Measurements from ENCODE around the gene GNB1L.

The GNB1L gene

DNA sequence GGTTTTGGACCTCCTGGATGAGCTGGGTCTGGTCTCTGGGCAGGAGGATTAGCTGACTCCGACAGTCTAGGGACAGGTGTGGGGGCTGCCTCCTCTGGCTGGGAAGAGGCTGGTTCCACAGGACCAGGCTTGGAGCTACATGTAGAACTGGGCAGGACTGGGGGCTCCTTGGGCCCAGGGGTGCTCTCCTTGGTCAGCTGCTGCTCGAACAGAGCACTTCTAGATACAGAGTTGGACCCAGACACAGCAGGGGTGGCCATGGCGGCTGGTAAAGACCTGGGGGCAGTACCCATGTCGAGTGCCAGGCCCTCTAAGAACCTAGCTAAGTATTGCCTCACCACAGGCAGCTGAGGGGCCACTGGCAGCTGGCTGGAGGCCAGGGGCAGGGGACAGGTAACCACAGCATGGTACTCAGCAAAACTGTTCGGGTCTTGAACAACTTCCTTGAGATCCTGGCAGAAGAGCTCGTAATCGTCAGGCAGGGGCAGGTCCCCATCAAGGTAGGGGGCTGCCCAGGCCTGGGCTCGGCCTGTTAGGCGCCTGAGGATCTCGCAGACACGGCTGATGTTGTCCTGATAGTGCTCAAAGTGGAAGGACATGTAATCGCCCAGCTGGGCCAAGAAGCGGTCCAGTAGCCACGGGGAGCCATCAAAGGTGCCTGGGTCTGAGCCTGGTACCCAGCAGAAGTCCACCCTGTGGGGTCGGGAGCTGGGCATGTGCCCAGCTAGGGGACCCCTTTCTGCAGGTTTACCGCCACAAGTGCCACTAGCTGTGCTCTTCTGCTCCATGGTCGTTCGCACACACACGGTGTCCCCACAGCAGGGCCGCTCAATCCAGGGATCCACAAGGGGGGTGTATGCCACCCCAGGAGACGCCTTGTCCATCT lies 3.1 kb downstream of the GNB1L start:
- Mint-ChIP-seq H3K36me3 (ENCODE audit: low read depth) (peaks cover 84% of the 10 kb centered on the region), H3K27me3 (no peaks in the 10 kb centered on the region), H3K27ac (peak overlapping the region; percentile 69), H3K4me1 (ENCODE audit: low read depth) (peaks cover 58% of the 10 kb centered on the region), H3K4me3 (peak overlapping the region; percentile 97), H3K9me3 (no peaks in the 10 kb centered on the region)
- DNase-seq, result no peak

DNA sequence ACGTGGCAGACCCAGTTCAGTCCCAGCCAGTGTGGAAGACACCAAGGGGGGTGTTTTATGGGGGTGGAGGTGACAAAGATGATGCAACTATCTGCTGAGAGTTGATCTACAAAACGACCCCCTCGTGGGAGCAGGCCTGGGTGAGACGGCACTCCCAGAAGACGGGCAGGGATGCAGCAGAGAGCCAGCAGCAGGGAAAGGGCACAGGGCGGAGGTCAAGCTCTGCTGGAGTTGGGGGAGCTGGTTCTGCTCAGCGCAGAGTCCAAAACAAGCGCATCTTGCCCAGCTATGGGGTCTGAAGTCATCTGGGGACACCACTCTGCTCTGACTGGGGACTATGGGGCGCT lies 3.9 kb downstream of the GNB1L start:
- Mint-ChIP-seq H3K36me3 (ENCODE audit: low read depth) (peaks cover 85% of the 10 kb centered on the region), H3K27ac (peak overlapping the region; percentile 69), H3K27me3 (no peaks in the 10 kb centered on the region)

DNA sequence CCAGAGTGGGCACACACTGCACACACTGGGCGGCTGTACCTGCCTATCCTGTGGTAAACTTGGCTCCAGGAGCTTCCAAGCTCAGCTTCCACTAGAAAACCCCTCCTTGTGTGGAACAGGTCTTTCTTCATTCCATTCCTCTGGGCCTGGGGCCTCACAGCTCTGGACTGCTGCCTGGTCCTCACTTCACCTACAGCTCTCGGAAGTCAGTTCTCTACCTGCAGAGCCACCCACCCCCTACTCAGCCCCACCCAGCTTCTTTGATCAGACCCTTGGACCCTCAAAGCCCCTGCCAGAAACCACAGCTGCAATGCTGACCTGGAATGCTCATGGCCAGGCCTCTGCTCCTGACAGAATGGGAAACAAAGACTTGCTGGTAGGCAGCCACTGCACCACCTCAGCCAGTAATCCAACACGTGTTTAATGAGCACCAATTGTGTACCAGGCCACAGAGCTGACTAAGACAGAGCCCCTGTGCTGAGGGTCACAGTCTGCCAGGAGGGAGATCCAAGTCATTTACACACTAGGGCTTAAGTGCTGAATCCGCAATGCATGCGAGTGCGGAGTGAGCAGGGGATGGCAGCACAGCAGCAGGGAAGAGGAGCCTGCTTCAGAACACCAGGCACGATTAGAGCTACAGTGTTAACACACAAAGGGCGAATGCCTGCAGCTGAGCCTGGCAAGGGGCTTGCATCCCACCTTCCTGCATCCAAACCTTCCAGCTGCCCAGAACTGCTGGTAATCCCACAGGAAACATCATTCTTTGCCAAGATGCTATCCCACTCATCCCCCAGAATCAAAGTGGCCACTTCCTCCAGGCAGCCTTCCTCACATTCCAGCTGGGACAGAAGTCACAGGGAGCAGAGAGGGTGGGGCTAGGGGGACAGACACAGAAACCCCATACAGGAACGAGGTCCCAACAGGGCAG lies 4.6 kb downstream of the GNB1L start:
- Mint-ChIP-seq H3K4me1 (ENCODE audit: low read depth) (peaks cover 56% of the 10 kb centered on the region), H3K4me3 (no peak overlapping the region), H3K36me3 (ENCODE audit: low read depth) (peaks cover 79% of the 10 kb centered on the region), H3K27me3 (no peaks in the 10 kb centered on the region), H3K27ac (peak overlapping the region; percentile 69), H3K9me3 (no peaks in the 10 kb centered on the region)
- DNase-seq, result no peak

More for the DNA sequence above, 3.9 kb downstream of the GNB1L start:
- no peaks in the 10 kb centered on the region for H3K9me3 Mint-ChIP-seq
- peaks cover 53% of the 10 kb centered on the region for H3K4me1 Mint-ChIP-seq (ENCODE audit: low read depth)
- no peak for DNase-seq
- no peak overlapping the region for H3K4me3 Mint-ChIP-seq

DNA sequence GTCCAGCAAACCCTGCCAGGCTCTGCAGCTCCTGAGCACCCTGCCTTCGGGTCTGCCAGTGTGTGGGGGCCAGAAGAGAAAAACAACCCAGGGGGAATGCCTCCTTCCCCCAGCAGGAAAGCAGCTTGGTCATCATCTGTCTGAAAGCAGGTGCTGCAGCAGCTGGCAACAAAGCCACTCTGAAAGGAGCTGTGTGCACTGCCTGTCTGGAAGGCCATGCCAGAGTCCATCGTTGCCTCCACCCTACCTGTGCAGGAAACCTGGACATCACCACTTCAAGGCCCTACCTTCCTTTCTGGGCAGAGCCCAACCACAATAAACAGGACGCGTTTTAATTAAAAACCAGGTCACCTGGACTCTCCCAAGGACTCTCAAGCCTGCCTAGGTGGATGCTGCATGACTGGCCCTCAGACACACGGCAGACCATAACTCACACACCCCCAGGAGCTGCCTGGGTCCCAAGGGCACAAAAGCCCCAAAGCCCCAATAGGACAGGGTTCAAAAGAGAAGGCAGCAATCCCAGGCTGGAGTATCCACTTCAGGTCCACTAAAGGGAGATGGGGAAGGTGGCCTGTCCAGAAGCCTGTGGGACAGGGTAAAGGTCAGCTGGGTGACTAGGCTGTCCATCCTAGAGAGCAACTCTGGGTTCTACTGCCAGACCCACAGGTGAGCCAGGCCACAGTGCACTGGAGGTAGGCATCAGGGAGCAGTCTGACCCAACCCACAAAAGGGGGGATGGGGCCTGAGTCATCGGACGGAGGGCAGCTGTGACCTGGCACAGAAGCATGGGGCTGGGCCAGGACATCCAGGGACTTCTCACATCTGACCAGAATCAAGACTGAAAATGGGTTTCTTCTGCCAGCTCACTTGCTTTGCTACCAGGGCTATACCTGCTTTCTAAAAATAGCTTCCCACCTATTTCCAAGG lies 6.1 kb downstream of the GNB1L start:
- H3K36me3 Mint-ChIP-seq (ENCODE audit: low read depth), result peaks cover 72% of the 10 kb centered on the region
- DNase-seq, result no peak
- no peak overlapping the region for H3K4me3 Mint-ChIP-seq
- H3K4me1 Mint-ChIP-seq (ENCODE audit: low read depth), result peaks cover 60% of the 10 kb centered on the region
- H3K9me3 Mint-ChIP-seq, result no peaks in the 10 kb centered on the region
- H3K27ac Mint-ChIP-seq, result peak overlapping the region; percentile 44
- H3K27me3 Mint-ChIP-seq, result no peaks in the 10 kb centered on the region

- H3K9me3 Mint-ChIP-seq, result no peaks in the 10 kb centered on the region
- no peak overlapping the region for H3K27ac Mint-ChIP-seq
- peaks cover 48% of the 10 kb centered on the region for H3K4me1 Mint-ChIP-seq (ENCODE audit: low read depth)
- H3K36me3 Mint-ChIP-seq (ENCODE audit: low read depth), result peaks cover 59% of the 10 kb centered on the region
- DNase-seq, result no peak
- H3K4me3 Mint-ChIP-seq, result no peak overlapping the region
- H3K27me3 Mint-ChIP-seq, result no peaks in the 10 kb centered on the region
Observed at GRCh38 chr22:19847345-19847632, 7.4 kb downstream of the GNB1L start.

DNA sequence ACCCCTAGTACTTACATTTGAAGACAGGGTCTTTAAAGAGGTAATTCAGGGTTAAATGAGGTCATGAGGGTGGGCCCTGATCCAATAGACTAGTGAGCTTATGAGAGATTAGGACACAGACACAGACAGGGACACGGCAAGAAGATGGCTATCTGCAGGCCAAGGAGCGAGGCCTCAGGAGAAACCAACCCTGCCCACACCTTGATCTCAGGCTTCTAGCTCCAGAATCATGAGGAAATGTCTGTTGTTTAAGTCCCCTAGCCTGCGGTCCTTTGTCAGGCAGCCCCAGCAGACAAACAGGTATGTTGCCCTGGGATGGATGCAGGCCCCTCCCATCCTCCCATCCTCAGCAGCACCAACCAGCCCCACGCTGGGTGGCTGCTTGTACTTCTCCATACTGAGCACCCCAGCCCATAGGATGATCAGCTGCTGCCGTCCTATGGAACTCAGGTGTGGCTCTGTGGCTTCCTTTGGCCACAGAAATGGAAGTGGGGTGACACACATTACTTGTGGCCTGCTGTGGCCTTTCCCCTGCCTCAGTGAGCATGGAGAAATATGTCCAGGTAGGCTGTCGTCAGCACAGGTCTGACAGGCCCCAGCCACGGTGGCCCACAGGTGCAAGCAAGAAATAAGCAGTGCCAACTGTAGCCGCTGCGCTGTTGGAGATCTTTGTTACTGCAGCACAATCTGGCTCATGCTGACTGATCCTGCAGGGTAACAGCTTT lies 7.9 kb downstream of the GNB1L start:
- DNase-seq, result no peak
- H3K4me3 Mint-ChIP-seq, result no peak overlapping the region
- H3K27me3 Mint-ChIP-seq, result no peaks in the 10 kb centered on the region
- H3K27ac Mint-ChIP-seq, result no peak overlapping the region
- H3K9me3 Mint-ChIP-seq, result no peaks in the 10 kb centered on the region
- peaks cover 44% of the 10 kb centered on the region for H3K4me1 Mint-ChIP-seq (ENCODE audit: low read depth)
- peaks cover 54% of the 10 kb centered on the region for H3K36me3 Mint-ChIP-seq (ENCODE audit: low read depth)

GRCh38 chr22:19845054-19845722 lies 9.5 kb downstream of the GNB1L start:
- Mint-ChIP-seq H3K27me3 (no peaks in the 10 kb centered on the region), H3K4me3 (no peak overlapping the region), H3K4me1 (ENCODE audit: low read depth) (peaks cover 32% of the 10 kb centered on the region), H3K36me3 (ENCODE audit: low read depth) (peaks cover 39% of the 10 kb centered on the region), H3K27ac (no peak overlapping the region), H3K9me3 (no peaks in the 10 kb centered on the region)
- no peak for DNase-seq

- Mint-ChIP-seq H3K9me3 (no peaks in the 10 kb centered on the region), H3K27me3 (no peaks in the 10 kb centered on the region), H3K36me3 (ENCODE audit: low read depth) (peaks cover 35% of the 10 kb centered on the region), H3K4me1 (ENCODE audit: low read depth) (peaks cover 25% of the 10 kb centered on the region), H3K4me3 (no peak overlapping the region), H3K27ac (peak overlapping the region; percentile 71)
- DNase-seq, result peak; percentile 35
Observed at GRCh38 chr22:19844377-19845053, 10.2 kb downstream of the GNB1L start.

DNA sequence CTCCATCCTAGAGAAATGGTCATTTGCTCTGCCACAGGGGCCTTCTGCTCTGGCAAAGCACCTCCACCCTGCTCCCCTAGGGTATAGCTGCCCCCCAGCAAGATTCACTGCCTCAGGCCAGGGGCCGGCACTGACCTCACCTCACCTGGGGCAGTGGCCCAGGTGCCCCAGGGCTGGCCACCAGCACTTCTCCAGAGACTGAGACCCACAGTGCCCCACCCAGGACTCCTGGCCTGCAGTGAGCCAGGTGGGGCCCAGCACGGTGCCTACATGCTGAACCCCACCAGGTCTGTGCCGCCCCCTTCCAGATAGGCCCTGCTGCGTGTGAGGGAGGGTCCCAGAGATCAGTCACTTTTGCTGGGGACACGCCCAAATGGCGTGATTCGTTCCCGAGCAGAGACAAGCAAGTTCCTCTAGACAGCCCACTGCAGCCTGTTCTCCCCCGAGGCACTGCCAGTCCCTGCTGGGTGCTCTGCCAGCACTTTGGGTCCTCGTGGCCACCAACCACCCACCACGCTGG lies 10.8 kb downstream of the GNB1L start:
- no peaks in the 10 kb centered on the region for H3K27me3 Mint-ChIP-seq
- no peak overlapping the region for H3K4me3 Mint-ChIP-seq
- peaks cover 32% of the 10 kb centered on the region for H3K36me3 Mint-ChIP-seq (ENCODE audit: low read depth)
- peaks cover 22% of the 10 kb centered on the region for H3K4me1 Mint-ChIP-seq (ENCODE audit: low read depth)
- no peak overlapping the region for H3K27ac Mint-ChIP-seq
- peak; percentile 30 for DNase-seq
- no peaks in the 10 kb centered on the region for H3K9me3 Mint-ChIP-seq

- Mint-ChIP-seq H3K4me1 (ENCODE audit: low read depth) (peaks cover 18% of the 10 kb centered on the region), H3K4me3 (no peak overlapping the region), H3K27me3 (no peaks in the 10 kb centered on the region), H3K27ac (no peak overlapping the region), H3K36me3 (ENCODE audit: low read depth) (peaks cover 27% of the 10 kb centered on the region), H3K9me3 (no peaks in the 10 kb centered on the region)
- DNase-seq, result no peak
Observed at GRCh38 chr22:19843107-19843856, 11.4 kb downstream of the GNB1L start.

GRCh38 chr22:19842393-19843106 lies 12.1 kb downstream of the GNB1L start:
- Mint-ChIP-seq H3K4me3 (no peak overlapping the region), H3K4me1 (ENCODE audit: low read depth) (peaks cover 19% of the 10 kb centered on the region)

More at GRCh38 chr22:19842393-19843106, 12.1 kb downstream of the GNB1L start:
- no peak for DNase-seq
- no peak overlapping the region for H3K27ac Mint-ChIP-seq
- H3K36me3 Mint-ChIP-seq (ENCODE audit: low read depth), result peaks cover 23% of the 10 kb centered on the region
- no peaks in the 10 kb centered on the region for H3K9me3 Mint-ChIP-seq
- no peaks in the 10 kb centered on the region for H3K27me3 Mint-ChIP-seq

Data from activated T-cell treated with anti-CD3 and anti-CD28 coated beads, Interleukin-2, amount 50 U/mL, for 24 hours (primary cell).